Heart left ventricle (tissue), 16 donors: ENCODE measurements around the gene ZNF135. TPM values are rescaled to one million over a fixed set of nuclear protein-coding genes. Genes with fewer than 3 reads are reported as not detected.

Experiments
- ATAC-seq, 4 donors: fragments of 200-7000 bp; cut with Tn5 transposase; one replicate each; pipeline ENCODE4 v1.9.1; 2020 to 2022; ENCODE audit warnings: moderate library complexity in 4 of 4, mild to moderate bottlenecking in 3 of 4, moderate number of reproducible peaks in 1 of 4
- DNase-seq, 5 donors: peaks; one replicate each; pipeline ENCODE4 v3.0.0-alpha.2; 2020
- H3K27ac ChIP-seq, 12 donors: fragments of 200-600 bp; sonication (generic) in 4 of 12; one replicate each; pipeline versions ENCODE4 v1.5.0 to v1.8.0; 2016 to 2022; ENCODE audit warnings: mild to moderate bottlenecking in 2 of 12
- H3K27me3 ChIP-seq, 9 donors: fragments of 200-600 bp; sonication (generic) in 2 of 9; one replicate each; pipeline versions ENCODE4 v1.5.1 to v1.8.0; 2016 to 2022; ENCODE audit warnings: mild to moderate bottlenecking in 3 of 9
- H3K36me3 ChIP-seq, 9 donors: fragments of 200-600 bp; sonication (generic) in 2 of 9; one replicate each; pipeline versions ENCODE4 v1.5.0 to v1.8.0; 2018 to 2022; ENCODE audit warnings: mild to moderate bottlenecking in 2 of 9
- H3K4me1 ChIP-seq, 12 donors: fragments of 200-600 bp; sonication (generic) in 4 of 12; one replicate each; pipeline versions ENCODE4 v1.5.0 to v1.8.0; 2016 to 2022; ENCODE audit warnings: mild to moderate bottlenecking in 3 of 12
- H3K4me3 ChIP-seq, 12 donors: fragments of 200-600 bp; sonication (generic) in 4 of 12; one replicate each; pipeline versions ENCODE4 v1.5.0 to v1.8.0; 2017 to 2022; ENCODE audit warnings: mild to moderate bottlenecking in 9 of 12, moderate library complexity in 4 of 12
- H3K9me3 ChIP-seq, 12 donors: fragments of 200-600 bp; sonication (generic) in 4 of 12; one replicate each; pipeline versions ENCODE4 v1.5.0 to v1.8.0; 2016 to 2022; ENCODE audit warnings: mild to moderate bottlenecking in 1 of 12
- POLR2A ChIP-seq, 2 donors: fragments of 450-650 bp; IDR thresholded peaks; one replicate each; pipeline ENCODE4 v1.6.1; 2017; ENCODE audit warnings: antibody characterized with exemption in 2 of 2, mild to moderate bottlenecking in 2 of 2, moderate library complexity in 2 of 2
- WGBS, 4 donors: extraction: QIAGEN DNeasy Blood & Tissue Kit in 2 of 4; methylation state at CpG; one replicate each; pipeline versions ENCODE4 v1.1.5 to v1.1.7; 2013 to 2018; 5-methylcytosine and 5-hydroxymethylcytosine counted together
- intact Hi-C, 10 donors: fragments of 100-400 bp; cut with DNase I; formaldehyde crosslinking; loops; one replicate each; pipeline versions ENCODE4 v1.11.1 to v1.14.2; 2022
- polyA plus RNA-seq, 2 donors: library from polyadenylated mRNA; stranded (reverse); fragments of 200-250 nt; gene quantifications; one replicate each; pipeline ENCODE4 v1.2.3, GENCODE V29; 2013
- total RNA-seq, 9 donors: library from RNA; depleted of rRNA in 2 of 9; stranded (reverse); fragments of >200 nt in 2 of 9; fragmentation: NEBNext Ultra II Directional in 3 of 9; extraction: Animal tissue kit (Norgen Biotek cat#: 25700) in 3 of 9; gene quantifications; one replicate each; pipeline versions ENCODE4 v1.1.0 to v1.2.4, GENCODE V29; 2016 to 2023
- TF ChIP-seq, protein P1 (sequence below), 12 donors: fragments of 200-600 bp; sonication (generic) in 4 of 12; IDR thresholded peaks; one replicate each; pipeline versions ENCODE4 v1.5.0 to v1.8.0; 2018 to 2022; ENCODE audit warnings: antibody characterized with exemption in 12 of 12, mild to moderate bottlenecking in 5 of 12
- donor health status: ischemic (EF 13 %, LVEDD 7.1; RV severe dilation, severe dysfunction).
- donor health status: healthy with polysubstance abuse.
- donor health status: DM: no; HTN: yes; CAD: no.
- donor health status: DM: no; HTN: no; CAD: no.
- donor health status: ischemic (EF 25% LVEDD 6.9; RV normal size, moderate dysfunction).
- donor health status: ischemic (EF 25% LVEDD 5.7; RV mildly dilated, moderate dysfunction).
- donor health status: healthy.
- donor health status: DM: yes; HTN: yes; CAD: no.
- donor health status: ischemic (EF 35%, LVEDD 5.7; RV mildly dilated, moderate dysfunction).
- donor health status: nonischemic (EF 11% LVEDD 7.7; RV severe dilation, severe dysfunction).
- donor health status: DM: yes; HTN: yes; CAD: no.
- donor health status: PGD.
- donor health status: ischemic (EF 29% LVEDD 5.4; RV normal size, mild dysfunction).
- donor health status: nonischemic (EF 23%, LVEDD 6.1; RV moderate dilation, normal function).

Gene ZNF135
- total and polyA plus RNA-seq, 11 donors: 2.0 to 4.5 (median 3.4) TPM

DNA sequence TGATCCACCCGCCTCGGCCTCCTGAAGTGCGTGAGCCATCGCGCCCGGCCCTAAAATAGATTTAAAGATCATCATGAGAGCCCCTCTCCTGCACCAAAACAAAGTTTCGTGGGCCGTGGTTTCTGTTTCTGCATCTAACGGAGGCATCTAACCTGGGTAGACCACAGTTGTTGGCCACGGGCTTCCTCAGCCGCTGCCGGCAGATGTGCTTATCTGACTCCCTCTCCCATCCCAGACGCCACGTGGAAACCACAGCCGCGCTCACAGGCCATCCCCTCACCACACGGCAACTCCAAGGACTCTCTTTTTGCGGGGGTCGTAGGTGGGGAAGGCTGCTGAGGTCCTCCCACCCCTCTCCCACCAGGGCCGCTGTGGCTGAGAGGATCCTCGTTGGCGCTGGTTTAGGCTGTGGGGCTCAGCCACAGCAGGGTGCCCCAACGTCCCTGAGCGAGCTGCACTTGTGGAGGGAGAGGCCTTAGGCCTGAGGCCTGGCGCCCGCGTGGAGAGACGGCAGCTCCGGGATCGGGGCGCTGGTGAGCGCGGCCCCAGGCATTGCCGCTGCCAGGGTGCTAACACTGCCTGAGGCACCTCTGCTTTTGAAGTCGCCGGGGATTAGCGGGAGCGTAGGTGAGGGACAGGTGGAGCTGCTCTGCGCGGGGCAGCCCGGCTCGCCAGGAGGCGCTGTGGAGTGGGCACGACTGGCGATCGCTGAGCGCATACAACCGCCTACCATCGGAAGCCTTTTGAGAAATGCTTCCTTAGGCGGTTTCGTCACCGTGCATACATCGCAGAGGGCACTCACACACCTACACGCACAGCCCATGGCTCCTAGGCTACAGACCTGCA, 16.4 kb upstream of the ZNF135 start:
- Histone ChIP-seq H3K4me3 (no peak overlapping the region), H3K27ac (no peak overlapping the region), H3K27me3 (peaks cover 0 to 3% (median 0%) of the 10 kb centered on the region in 9 donors), H3K4me1 (no peaks in the 10 kb centered on the region), H3K9me3 (peaks cover 0 to 89% (median 41%) of the 10 kb centered on the region in 12 donors), H3K36me3 (no peaks in the 10 kb centered on the region)
- no peak for ATAC-seq
- TF ChIP-seq, protein P1, sequence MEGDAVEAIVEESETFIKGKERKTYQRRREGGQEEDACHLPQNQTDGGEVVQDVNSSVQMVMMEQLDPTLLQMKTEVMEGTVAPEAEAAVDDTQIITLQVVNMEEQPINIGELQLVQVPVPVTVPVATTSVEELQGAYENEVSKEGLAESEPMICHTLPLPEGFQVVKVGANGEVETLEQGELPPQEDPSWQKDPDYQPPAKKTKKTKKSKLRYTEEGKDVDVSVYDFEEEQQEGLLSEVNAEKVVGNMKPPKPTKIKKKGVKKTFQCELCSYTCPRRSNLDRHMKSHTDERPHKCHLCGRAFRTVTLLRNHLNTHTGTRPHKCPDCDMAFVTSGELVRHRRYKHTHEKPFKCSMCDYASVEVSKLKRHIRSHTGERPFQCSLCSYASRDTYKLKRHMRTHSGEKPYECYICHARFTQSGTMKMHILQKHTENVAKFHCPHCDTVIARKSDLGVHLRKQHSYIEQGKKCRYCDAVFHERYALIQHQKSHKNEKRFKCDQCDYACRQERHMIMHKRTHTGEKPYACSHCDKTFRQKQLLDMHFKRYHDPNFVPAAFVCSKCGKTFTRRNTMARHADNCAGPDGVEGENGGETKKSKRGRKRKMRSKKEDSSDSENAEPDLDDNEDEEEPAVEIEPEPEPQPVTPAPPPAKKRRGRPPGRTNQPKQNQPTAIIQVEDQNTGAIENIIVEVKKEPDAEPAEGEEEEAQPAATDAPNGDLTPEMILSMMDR (IDR thresholded peaks at IDR 0.05): peak in 4 of 12 donors; percentile 3 to 30 (median 18)
- TF ChIP-seq POLR2A (IDR thresholded peaks at IDR 0.05): no peak
- intact Hi-C loops: no loop called here
- WGBS, 4 donors: 38 to 50% (median 44%) methylated on average over 44 to 54 of the region's 54 CpGs
- no peak for DNase-seq

DNA sequence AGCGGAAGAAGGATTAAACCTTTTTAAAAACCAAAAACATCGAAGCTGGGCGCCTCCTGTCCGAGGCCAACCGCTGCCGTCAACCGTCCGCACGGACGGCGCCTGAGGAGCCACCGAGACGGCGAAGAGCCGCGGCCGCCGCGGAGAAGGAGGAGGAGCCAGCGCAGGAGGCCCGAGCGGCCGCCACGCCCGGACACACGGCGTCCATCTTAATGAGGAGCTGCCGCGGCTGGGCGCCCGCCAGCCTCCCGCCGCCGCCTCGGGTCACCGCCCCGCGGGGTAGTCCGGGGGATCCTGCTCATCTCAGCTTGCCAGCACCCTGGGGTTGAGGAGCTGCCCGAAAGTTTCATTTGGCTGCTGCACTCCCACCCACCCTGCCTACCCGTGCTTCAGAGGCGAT, 14.7 kb upstream of the ZNF135 start:
- no peak for ATAC-seq
- 56 to 77% (median 66%) methylated on average over 41 to 42 of the region's 42 CpGs for WGBS, 4 donors

DNA sequence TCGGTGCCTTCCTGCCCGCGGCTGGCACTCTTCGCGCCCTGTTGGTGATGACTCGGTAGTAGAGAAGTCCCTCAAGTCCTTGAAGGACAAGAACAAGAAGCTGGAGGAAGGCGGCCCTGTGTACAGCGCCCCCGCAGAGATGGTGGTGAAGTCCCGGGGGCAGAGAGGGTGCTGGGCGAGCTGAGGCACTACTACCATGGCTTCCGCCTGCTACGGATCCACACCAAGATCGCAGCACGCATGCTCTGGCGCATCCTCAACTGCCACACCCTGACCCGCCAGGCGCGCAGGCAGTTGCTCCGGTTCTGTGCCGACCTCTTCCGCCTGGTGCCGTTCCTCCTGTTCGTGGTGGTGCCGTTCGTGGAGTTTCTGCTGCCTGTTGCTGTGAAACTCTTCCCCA, 14.2 kb upstream of the ZNF135 start:
- no peak overlapping the region for H3K4me3 ChIP-seq
- no peaks in the 10 kb centered on the region for H3K27me3 ChIP-seq
- H3K9me3 ChIP-seq: peaks cover 0 to 95% (median 55%) of the 10 kb centered on the region in 12 donors
- no peak overlapping the region for H3K27ac ChIP-seq
- intact Hi-C loops: no loop called here
- no peak for DNase-seq
- H3K4me1 ChIP-seq: no peaks in the 10 kb centered on the region
- H3K36me3 ChIP-seq: no peaks in the 10 kb centered on the region
- TF ChIP-seq, protein P1 (IDR thresholded peaks at IDR 0.05): no peak
- TF ChIP-seq POLR2A (IDR thresholded peaks at IDR 0.05): no peak
- ATAC-seq: no peak
- 92 to 96% (median 95%) methylated on average over 26 of the region's 26 CpGs for WGBS, 4 donors

More for the DNA sequence above, 14.7 kb upstream of the ZNF135 start:
- intact Hi-C loops: no loop called here
- Histone ChIP-seq H3K4me3 (no peak overlapping the region), H3K4me1 (no peaks in the 10 kb centered on the region), H3K36me3 (no peaks in the 10 kb centered on the region), H3K27ac (no peak overlapping the region), H3K9me3 (peaks cover 0 to 91% (median 52%) of the 10 kb centered on the region in 12 donors), H3K27me3 (no peaks in the 10 kb centered on the region)
- no peak for DNase-seq
- TF ChIP-seq, protein P1 (IDR thresholded peaks at IDR 0.05): no peak
- no peak for TF ChIP-seq POLR2A (IDR thresholded peaks at IDR 0.05)

DNA sequence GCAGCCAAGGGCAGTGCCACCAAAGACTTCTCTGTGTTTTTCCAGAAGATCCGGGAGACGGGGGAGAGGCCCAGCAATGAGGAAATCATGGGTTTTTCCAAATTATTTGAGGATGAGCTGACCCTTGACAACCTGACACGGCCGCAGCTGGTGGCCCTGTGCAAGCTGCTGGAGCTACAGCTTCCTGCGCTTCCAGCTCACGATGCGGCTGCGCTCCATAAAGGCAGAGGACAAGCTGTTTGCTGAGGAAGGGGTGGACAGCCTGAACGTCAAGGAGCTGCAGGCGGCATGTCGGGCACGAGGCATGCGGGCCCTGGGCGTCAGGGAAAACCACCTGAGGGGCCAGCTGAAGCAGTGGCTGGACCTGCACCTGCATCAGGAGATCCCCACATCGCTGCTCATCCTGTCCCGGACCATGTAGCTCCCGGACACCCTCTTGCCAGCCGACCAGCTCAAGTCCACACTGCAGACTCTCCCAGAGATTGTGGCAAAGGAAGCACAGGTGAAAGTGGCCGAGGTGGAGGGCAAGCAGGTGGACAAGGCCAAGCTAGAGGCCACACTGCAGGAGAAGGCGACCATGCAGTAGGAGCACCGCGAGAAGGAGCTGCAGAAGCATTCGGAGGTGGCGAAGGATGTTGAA, 13.6 kb upstream of the ZNF135 start:
- H3K4me3 ChIP-seq: no peak overlapping the region
- H3K9me3 ChIP-seq: peaks cover 0 to 99% (median 57%) of the 10 kb centered on the region in 12 donors
- WGBS, 4 donors: 94 to 96% (median 96%) methylated on average over 18 to 24 of the region's 24 CpGs
- no peak for TF ChIP-seq POLR2A (IDR thresholded peaks at IDR 0.05)
- TF ChIP-seq, protein P1 (IDR thresholded peaks at IDR 0.05): no peak
- DNase-seq (no peak), ATAC-seq (no peak)
- intact Hi-C loops: no loop called here
- no peaks in the 10 kb centered on the region for H3K4me1 ChIP-seq
- H3K27me3 ChIP-seq: no peaks in the 10 kb centered on the region
- no peaks in the 10 kb centered on the region for H3K36me3 ChIP-seq
- H3K27ac ChIP-seq: no peak overlapping the region
